Left lung (tissue), 10 donors: ENCODE data around the gene FGF12. TPM values are rescaled to one million over a fixed set of nuclear protein-coding genes. Genes with fewer than 3 reads are reported as not detected.

ENCODE experiments used
- ATAC-seq: fragments of 200-7000 bp; cut with Tn5 transposase; one replicate; pipeline ENCODE4 v1.9.1; 2020; ENCODE audit warnings: moderate library complexity
- DNase-seq, 4 donors: peaks; one replicate each; pipeline ENCODE4 v3.0.0-alpha.2; 2013 to 2020
- H3K27ac ChIP-seq, 2 donors: fragments of 200-600 bp; sonication (generic) in 1 of 2; one replicate each; pipeline versions ENCODE4 v1.5.0 to v1.8.0; 2020 to 2021
- H3K27me3 ChIP-seq, 2 donors: fragments of 200-600 bp; sonication (generic) in 1 of 2; one replicate each; pipeline versions ENCODE4 v1.5.0 to v1.8.0; 2020 to 2021
- H3K36me3 ChIP-seq, 2 donors: fragments of 200-600 bp; sonication (generic) in 1 of 2; one replicate each; pipeline versions ENCODE4 v1.5.0 to v1.8.0; 2020 to 2021
- H3K4me1 ChIP-seq, 2 donors: fragments of 200-600 bp; one replicate each; pipeline ENCODE4 v1.8.0; 2021
- H3K4me3 ChIP-seq, 2 donors: fragments of 200-600 bp; sonication (generic) in 1 of 2; one replicate each; pipeline versions ENCODE4 v1.5.0 to v1.8.0; 2020 to 2021; ENCODE audit warnings: mild to moderate bottlenecking in 1 of 2
- H3K9me3 ChIP-seq, 2 donors: fragments of 200-600 bp; sonication (generic) in 1 of 2; one replicate each; pipeline versions ENCODE4 v1.5.0 to v1.8.0; 2020 to 2021
- intact Hi-C, 2 donors: fragments of 100-400 bp; cut with DNase I; formaldehyde crosslinking; loops; one replicate each; pipeline versions ENCODE4 v1.11.2 to v1.14.2; 2022
- polyA plus RNA-seq, 6 donors: library from polyadenylated mRNA; unstranded; fragments of 120-200 nt; gene quantifications; one replicate each; pipeline ENCODE4 v1.2.1, GENCODE V29; 2013; ENCODE audit not compliant: insufficient read length in 6 of 6
- total RNA-seq, 2 donors: library from RNA; stranded (reverse); fragmentation: NEBNext Ultra II Directional; extraction: Animal tissue kit (Norgen Biotek cat#: 25700); gene quantifications; one replicate each; pipeline ENCODE4 v1.2.1, GENCODE V29; 2021
- TF ChIP-seq, protein P1 (sequence below), 2 donors: fragments of 200-600 bp; sonication (generic) in 1 of 2; IDR thresholded peaks; one replicate each; pipeline versions ENCODE4 v1.5.0 to v1.8.0; 2021; ENCODE audit warnings: antibody characterized with exemption in 2 of 2
- donor health status: DM: no; HTN: yes; CAD: no.
- donor health status: DM: no; HTN: no; CAD: no.

Gene FGF12
- total and polyA plus RNA-seq, 8 donors = 1.0 to 10.2 (median 4.7) TPM

DNA sequence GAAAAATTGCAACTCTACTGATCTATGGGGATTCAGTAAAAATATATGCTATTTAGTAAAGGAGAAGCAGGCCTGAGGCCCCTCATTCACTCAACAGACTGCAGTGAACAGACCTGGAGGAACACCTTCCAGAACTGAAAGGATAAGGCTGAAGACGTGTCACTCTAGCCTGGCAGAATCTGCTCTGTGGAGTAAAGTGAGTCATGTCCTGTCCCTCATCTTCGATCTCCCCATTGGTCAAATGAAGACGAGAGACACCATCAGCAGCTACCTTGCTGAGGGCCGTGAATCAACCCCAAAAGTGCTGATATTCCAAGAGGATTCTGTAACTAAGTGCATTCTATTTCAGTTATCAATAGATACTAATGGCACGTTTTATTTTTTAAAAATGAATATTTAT is 359.7 kb downstream of the FGF12 start:
- H3K4me1 ChIP-seq = no peaks in the 10 kb centered on the region
- no peak overlapping the region for H3K4me3 ChIP-seq
- no peak overlapping the region for H3K27ac ChIP-seq
- TF ChIP-seq, protein P1, sequence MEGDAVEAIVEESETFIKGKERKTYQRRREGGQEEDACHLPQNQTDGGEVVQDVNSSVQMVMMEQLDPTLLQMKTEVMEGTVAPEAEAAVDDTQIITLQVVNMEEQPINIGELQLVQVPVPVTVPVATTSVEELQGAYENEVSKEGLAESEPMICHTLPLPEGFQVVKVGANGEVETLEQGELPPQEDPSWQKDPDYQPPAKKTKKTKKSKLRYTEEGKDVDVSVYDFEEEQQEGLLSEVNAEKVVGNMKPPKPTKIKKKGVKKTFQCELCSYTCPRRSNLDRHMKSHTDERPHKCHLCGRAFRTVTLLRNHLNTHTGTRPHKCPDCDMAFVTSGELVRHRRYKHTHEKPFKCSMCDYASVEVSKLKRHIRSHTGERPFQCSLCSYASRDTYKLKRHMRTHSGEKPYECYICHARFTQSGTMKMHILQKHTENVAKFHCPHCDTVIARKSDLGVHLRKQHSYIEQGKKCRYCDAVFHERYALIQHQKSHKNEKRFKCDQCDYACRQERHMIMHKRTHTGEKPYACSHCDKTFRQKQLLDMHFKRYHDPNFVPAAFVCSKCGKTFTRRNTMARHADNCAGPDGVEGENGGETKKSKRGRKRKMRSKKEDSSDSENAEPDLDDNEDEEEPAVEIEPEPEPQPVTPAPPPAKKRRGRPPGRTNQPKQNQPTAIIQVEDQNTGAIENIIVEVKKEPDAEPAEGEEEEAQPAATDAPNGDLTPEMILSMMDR (IDR thresholded peaks at IDR 0.05) = no peak
- intact Hi-C loops = no loop called here
- H3K36me3 ChIP-seq = no peaks in the 10 kb centered on the region
- H3K27me3 ChIP-seq = no peaks in the 10 kb centered on the region
- DNase-seq (no peak), ATAC-seq (no peak)
- H3K9me3 ChIP-seq = no peaks in the 10 kb centered on the region

DNA sequence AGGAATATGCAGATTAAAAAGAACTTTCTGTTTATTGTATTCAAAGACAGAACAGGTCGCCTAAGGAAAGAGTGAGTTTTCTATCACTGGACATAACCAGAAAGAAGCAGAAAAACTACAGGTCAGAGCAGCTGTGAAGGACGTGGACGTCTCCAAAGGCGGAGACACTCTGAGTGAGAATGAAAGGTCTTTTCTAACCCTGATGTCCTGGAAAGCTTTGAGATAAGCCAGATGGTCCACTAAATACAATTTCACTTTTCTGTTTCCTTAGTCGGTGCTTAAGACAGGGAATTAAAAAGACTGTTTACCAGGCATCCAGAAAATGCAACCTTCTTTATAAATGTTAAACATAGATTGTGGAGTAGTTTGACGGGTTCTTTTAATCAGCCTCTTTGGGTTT is 360.4 kb downstream of the FGF12 start:
- no peak for DNase-seq
- ATAC-seq = no peak
- H3K4me1 ChIP-seq = no peaks in the 10 kb centered on the region
- H3K27ac ChIP-seq = no peak overlapping the region
- no peaks in the 10 kb centered on the region for H3K36me3 ChIP-seq
- intact Hi-C loops = no loop called here
- no peak overlapping the region for H3K4me3 ChIP-seq
- no peaks in the 10 kb centered on the region for H3K9me3 ChIP-seq
- TF ChIP-seq, protein P1 (IDR thresholded peaks at IDR 0.05) = no peak
- H3K27me3 ChIP-seq = no peaks in the 10 kb centered on the region

DNA sequence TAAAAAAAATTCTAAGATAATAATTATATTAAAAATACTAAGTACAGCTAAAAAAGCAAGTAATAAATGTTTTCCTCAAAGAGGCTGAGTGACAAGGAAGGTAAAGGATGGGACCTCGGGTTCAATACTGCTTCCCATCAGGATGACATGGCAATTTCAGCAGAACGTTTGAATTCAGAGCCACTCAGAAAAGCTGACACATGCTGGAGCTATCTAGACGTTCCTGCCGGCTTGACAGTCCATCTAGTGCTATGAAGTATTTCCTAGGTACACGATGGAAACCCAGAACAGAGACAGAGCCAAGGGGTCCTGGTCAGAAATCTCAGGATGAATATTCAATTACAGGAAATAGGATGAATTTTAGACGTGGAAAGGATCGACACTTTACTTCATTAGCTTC is 361.8 kb downstream of the FGF12 start:
- H3K4me3 ChIP-seq = no peak overlapping the region
- intact Hi-C loops = no loop called here
- H3K36me3 ChIP-seq = no peaks in the 10 kb centered on the region
- no peaks in the 10 kb centered on the region for H3K9me3 ChIP-seq
- H3K27ac ChIP-seq = no peak overlapping the region
- no peak for DNase-seq
- TF ChIP-seq, protein P1 (IDR thresholded peaks at IDR 0.05) = no peak
- no peaks in the 10 kb centered on the region for H3K4me1 ChIP-seq
- no peak for ATAC-seq
- no peaks in the 10 kb centered on the region for H3K27me3 ChIP-seq

DNA sequence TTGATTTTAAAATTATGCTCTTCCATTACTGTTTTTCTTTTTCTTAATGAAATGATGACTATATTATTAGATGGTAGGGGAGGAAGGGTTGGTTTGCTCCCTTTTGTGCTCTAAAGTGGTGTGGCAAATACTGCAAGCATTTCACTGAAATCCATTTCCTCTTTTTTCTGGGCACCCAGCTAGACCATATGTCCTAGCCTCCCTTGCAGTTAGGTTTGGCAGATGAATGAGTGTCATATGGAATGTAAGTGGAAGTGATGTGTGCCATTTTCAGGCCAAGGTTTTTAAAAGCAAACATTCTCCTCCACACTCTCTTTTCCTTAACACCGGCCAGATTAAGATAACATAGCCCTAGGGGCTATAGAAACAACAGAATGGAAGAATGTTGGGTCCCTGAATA is 363.0 kb downstream of the FGF12 start:
- ATAC-seq = no peak

DNA sequence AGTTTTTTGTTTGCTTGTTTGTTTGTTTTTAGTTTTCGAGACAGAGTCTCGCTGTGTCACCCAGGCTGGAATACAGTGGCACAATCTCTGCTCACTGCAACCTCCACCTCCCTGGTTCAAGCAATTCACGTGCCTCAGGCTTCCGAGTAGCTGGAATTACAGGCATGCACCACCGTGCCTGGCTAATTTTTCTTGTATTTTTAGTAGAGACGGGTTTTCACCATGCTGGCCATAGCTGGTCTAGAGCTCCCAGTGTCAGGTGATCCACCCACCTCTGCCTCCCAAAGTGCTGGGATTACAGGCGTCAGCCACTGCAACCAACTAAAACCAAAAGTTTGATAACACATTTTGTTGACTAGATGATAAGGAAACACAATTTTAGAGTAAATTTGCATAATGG is 372.7 kb downstream of the FGF12 start:
- no peaks in the 10 kb centered on the region for H3K36me3 ChIP-seq
- no peak overlapping the region for H3K27ac ChIP-seq
- intact Hi-C loops = no loop called here
- H3K27me3 ChIP-seq = no peaks in the 10 kb centered on the region
- H3K9me3 ChIP-seq = no peaks in the 10 kb centered on the region
- TF ChIP-seq, protein P1 (IDR thresholded peaks at IDR 0.05) = no peak
- ATAC-seq (no peak), DNase-seq (no peak)
- H3K4me3 ChIP-seq = no peak overlapping the region
- no peaks in the 10 kb centered on the region for H3K4me1 ChIP-seq

More for the DNA sequence above, 363.0 kb downstream of the FGF12 start:
- Histone ChIP-seq H3K27me3 (no peaks in the 10 kb centered on the region), H3K4me1 (no peaks in the 10 kb centered on the region), H3K27ac (no peak overlapping the region), H3K36me3 (no peaks in the 10 kb centered on the region), H3K4me3 (no peak overlapping the region), H3K9me3 (no peaks in the 10 kb centered on the region)
- no peak for DNase-seq
- TF ChIP-seq, protein P1 (IDR thresholded peaks at IDR 0.05) = no peak
- intact Hi-C loops = no loop called here
